SH-SY5Y (cell line): ENCODE measurements around the gene PCBD2.

Experiments
- GATA2 ChIP-seq: IDR thresholded peaks from 2 replicates; pipeline ENCODE4 v1.6.1; 2011; ENCODE audit warnings: mild to moderate bottlenecking, low read depth, low read length
- GATA3 ChIP-seq: IDR thresholded peaks from 2 replicates; pipeline ENCODE4 v1.6.1; 2011; ENCODE audit warnings: low read depth, mild to moderate bottlenecking, low read length, moderate library complexity

GRCh38 chr5:134979416-134979815 lies 74.5 kb downstream of the PCBD2 start:
- TF ChIP-seq GATA2 (no peak), GATA3 (no peak)
